Brain microvascular endothelial cell (primary cell): ENCODE results near the gene SNAI3.

Source experiments
- DNase-seq: peaks from one replicate; pipeline ENCODE4 v3.0.0-alpha.2; 2020
- H3K27ac ChIP-seq: fragments of 250-450 bp; sonication (Bioruptor Pico); 2 replicates; pipeline ENCODE4 v1.5.1; 2020; ENCODE audit warnings: mild to moderate bottlenecking, moderate library complexity
- H3K27me3 ChIP-seq: fragments of 250-450 bp; sonication (Bioruptor Pico); replicated peaks from 2 replicates; pipeline ENCODE4 v1.5.1; 2020; ENCODE audit warnings: mild to moderate bottlenecking
- H3K36me3 ChIP-seq: fragments of 250-450 bp; sonication (Bioruptor Pico); replicated peaks from 2 replicates; pipeline ENCODE4 v1.5.1; 2020; ENCODE audit warnings: mild to moderate bottlenecking
- H3K4me3 ChIP-seq: 2 replicates; pipeline ENCODE4 v1.5.1; 2011; ENCODE audit warnings: low read depth, mild to moderate bottlenecking, control low read depth, low read length, moderate library complexity
- CTCF ChIP-seq: IDR thresholded peaks from 2 replicates; pipeline ENCODE4 v1.5.1; 2011; ENCODE audit warnings: low read depth, mild to moderate bottlenecking, moderate library complexity, low read length, control low read depth, inconsistent platforms; ENCODE audit errors: missing control alignments
- in situ Hi-C: cut with HindIII; loops from 2 replicates; pipeline ENCODE4 v1.10.0; 2017; ENCODE audit warnings: low sequenced_read_pairs, low pct_ligation_motif_present

SNAI3 gene

DNA sequence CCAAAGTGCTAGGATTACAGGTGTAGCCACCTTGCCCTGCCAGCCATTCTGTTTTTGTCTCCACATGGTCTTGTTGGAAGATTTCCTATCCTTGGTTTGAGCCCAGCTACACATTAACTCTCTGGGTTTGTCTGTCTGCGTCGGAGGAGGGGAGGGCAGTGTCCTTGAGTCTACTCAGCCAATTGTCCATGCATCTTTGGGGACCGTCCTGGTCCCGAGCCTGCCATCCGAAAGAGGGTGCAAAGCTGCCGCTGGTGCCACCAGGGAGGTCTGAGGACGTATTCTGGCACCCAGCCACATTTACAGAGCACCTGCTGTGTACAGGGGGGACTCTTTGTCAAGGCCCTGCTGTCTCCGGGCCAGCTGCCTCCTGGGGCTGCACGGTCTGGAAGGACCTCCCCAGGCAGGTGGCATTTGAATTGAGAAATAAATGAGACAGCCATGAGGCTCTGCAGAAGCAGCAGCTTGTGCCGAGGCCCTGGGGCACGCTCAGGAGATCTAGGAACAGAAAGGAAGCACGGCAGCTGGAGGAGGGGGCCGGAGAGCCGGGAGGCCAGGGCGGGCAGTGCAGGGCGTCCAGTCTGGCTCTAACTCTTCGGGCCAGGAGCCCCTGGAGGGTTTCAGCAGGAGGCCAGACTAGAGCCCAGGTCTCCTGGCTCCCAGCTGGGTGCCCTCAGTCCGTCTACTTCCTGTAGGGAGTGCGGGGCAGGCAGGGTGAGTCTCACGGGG, 36.9 kb downstream of the SNAI3 start:
- peak overlapping the region; percentile 81 for H3K4me3 ChIP-seq
- H3K36me3 ChIP-seq = peaks cover 28% of the 10 kb centered on the region
- DNase-seq = no peak
- in situ Hi-C loops = no loop called here
- no peak for TF ChIP-seq CTCF
- H3K27ac ChIP-seq = peak overlapping the region; percentile 88
- H3K27me3 ChIP-seq = no peaks in the 10 kb centered on the region

DNA sequence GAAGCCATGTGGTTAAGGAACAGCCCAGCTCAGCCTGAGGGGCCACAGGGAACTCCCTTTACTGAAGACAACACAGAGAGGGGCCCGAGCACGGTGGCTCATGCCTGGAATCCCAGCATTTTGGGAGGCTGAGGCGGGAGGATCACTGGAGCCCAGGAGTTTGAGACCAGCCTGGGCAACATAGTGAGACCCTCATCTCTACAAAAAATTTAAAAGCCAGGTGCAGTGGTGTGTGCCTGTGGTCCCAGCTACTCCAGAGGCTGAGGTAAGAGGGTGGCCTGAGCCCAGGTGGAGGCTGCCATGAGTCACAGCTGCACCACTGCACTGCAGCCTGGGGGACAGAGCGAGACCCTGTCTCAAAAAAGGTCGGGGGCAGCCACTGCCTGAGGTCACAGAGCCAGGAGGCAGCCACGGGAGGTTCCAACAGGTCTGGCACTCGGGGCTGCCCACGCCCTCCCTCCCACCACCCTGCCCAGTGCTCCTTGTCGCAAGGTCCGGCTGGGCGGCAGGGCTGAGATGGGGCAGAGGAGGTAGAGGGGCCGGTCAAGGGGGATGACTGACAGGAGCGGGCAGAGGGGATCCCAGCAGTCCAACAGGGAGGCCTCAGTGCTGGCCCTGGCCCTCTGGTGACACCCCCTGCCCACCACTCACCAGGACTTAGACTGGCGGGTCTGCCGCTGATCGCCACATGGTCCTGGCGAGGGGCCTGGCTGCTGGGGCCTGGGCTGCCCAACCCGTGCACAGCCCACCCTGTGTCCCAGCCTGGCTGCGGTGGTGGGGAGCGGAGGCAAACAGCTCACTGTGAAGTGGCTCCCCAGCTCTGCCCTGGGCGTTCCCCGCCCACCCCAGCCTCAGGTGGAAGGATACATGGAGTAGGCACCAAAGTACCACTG, 38.9 kb downstream of the SNAI3 start:
- H3K36me3 ChIP-seq = peaks cover 16% of the 10 kb centered on the region
- H3K27ac ChIP-seq = no peak overlapping the region
- DNase-seq = no peak
- H3K4me3 ChIP-seq = no peak overlapping the region
- in situ Hi-C loops = no loop called here
- H3K27me3 ChIP-seq = no peaks in the 10 kb centered on the region
- no peak for TF ChIP-seq CTCF

- H3K27ac ChIP-seq = no peak overlapping the region
- in situ Hi-C loops = no loop called here
- H3K27me3 ChIP-seq = no peaks in the 10 kb centered on the region
- no peak for TF ChIP-seq CTCF
- DNase-seq = no peak
- H3K4me3 ChIP-seq = no peak overlapping the region
- peaks cover 16% of the 10 kb centered on the region for H3K36me3 ChIP-seq
Measured at GRCh38 chr16:88646345-88647034, 39.8 kb downstream of the SNAI3 start.

- TF ChIP-seq CTCF = no peak
- DNase-seq = no peak
- no peak overlapping the region for H3K27ac ChIP-seq
- H3K27me3 ChIP-seq = no peaks in the 10 kb centered on the region
- in situ Hi-C loops = no loop called here
- peaks cover 16% of the 10 kb centered on the region for H3K36me3 ChIP-seq
- no peak overlapping the region for H3K4me3 ChIP-seq
Measured at GRCh38 chr16:88645941-88646340, 40.4 kb downstream of the SNAI3 start.

- Histone ChIP-seq H3K27ac (no peak overlapping the region), H3K27me3 (peaks cover 4% of the 10 kb centered on the region), H3K36me3 (peaks cover 16% of the 10 kb centered on the region), H3K4me3 (no peak overlapping the region)
- no peak for DNase-seq
- in situ Hi-C loops = no loop called here
- no peak for TF ChIP-seq CTCF
Measured at GRCh38 chr16:88645455-88645854, 40.9 kb downstream of the SNAI3 start.
